GM12892 (cell line): ENCODE data around the gene SYNE2.

Experiments
- POLR2A ChIP-seq: IDR thresholded peaks from 2 replicates; pipeline ENCODE4 v1.6.1; 2011; ENCODE audit warnings: low read depth, low read length, control low read depth
- POLR2AphosphoS5 ChIP-seq: IDR thresholded peaks from 2 replicates; pipeline ENCODE4 v1.6.1; 2011; ENCODE audit warnings: low read depth, low read length, control low read depth
- TAF1 ChIP-seq: IDR thresholded peaks from 2 replicates; pipeline ENCODE4 v1.6.1; 2011; ENCODE audit warnings: low read depth, mild to moderate bottlenecking, control low read depth, low read length, borderline replicate concordance

DNA sequence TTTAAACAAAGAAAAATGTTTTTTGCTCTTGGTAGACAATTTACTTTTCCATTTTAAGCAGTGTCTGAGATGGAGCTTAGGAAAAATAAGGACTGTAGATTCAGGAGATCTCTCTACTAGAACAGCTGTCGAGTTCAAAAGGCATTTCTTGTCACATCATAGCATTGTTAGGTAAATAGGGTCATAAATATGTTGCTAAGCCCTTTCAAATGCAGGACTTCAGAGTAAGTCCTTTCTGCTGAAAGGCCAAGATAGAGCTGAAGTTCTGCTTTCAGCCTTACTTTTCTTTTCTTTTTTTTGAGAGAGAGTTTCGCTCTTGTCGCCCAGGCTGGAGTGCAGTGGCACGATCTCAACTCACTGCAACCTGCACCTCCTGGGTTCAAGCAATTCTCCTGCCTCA lies 98.2 kb downstream of the SYNE2 start:
- TF ChIP-seq POLR2AphosphoS5 (no peak), POLR2A (no peak), TAF1 (no peak)
